Measurements from ENCODE around the gene SLC16A11.

The SLC16A11 gene

DNA sequence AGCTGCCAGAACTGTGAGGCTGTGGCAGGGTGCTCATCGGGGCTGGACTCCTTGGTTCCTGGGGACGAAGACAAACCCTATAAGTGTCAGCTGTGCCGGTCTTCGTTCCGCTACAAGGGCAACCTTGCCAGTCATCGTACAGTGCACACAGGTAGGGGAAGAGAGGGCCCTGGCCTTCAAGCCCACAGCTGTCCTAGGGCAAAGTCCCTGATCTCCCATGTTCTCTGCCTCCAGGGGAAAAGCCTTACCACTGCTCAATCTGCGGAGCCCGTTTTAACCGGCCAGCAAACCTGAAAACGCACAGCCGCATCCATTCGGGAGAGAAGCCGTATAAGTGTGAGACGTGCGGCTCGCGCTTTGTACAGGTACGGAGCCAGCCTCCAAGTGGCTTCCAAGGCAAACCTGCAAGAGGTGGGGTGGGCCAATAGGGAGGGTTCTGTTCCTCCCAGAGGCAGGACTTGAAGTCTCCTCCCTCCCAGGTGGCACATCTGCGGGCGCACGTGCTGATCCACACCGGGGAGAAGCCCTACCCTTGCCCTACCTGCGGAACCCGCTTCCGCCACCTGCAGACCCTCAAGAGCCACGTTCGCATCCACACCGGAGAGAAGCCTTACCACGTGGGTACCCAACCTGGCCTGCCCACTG, 17.3 kb downstream of the SLC16A11 start:
- H3K4me3 ChIP-seq (ENCODE audit: low read depth, low read length): no peak overlapping the region

DNA sequence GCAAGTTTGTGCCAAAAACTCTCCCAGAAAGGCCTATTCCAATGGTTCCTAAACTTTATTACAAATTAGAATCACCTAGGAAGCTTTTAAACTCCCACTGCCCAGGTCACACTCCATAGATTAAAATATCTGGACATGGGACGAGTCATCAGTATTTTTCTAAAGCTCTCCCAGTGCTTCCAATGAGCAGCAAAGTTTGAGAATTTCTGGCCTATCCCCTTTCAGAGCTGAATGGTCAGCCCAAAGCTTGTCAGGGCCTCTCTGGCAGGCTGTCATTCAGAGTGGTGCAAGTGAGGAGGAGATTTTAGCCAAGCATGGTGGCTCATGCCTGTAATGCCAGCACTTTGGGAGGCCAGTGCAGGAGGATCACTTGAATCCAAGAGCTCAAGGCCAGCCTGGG, 18.6 kb downstream of the SLC16A11 start:
- no peak overlapping the region for H3K4me3 ChIP-seq (ENCODE audit: low read depth, low read length)

DNA sequence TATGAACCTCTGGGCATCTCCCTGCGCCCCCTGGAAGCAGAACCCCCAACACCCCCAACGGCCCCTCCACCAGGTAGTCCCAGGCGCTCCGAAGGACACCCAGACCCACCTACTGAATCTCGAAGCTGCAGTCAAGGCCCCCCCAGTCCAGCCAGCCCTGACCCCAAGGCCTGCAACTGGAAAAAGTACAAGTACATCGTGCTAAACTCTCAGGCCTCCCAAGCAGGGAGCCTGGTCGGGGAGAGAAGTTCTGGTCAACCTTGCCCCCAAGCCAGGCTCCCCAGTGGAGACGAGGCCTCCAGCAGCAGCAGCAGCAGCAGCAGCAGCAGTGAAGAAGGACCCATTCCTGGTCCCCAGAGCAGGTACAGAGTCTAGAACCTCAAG, 19.5 kb downstream of the SLC16A11 start:
- H3K4me3 ChIP-seq (ENCODE audit: low read depth, low read length): no peak overlapping the region

DNA sequence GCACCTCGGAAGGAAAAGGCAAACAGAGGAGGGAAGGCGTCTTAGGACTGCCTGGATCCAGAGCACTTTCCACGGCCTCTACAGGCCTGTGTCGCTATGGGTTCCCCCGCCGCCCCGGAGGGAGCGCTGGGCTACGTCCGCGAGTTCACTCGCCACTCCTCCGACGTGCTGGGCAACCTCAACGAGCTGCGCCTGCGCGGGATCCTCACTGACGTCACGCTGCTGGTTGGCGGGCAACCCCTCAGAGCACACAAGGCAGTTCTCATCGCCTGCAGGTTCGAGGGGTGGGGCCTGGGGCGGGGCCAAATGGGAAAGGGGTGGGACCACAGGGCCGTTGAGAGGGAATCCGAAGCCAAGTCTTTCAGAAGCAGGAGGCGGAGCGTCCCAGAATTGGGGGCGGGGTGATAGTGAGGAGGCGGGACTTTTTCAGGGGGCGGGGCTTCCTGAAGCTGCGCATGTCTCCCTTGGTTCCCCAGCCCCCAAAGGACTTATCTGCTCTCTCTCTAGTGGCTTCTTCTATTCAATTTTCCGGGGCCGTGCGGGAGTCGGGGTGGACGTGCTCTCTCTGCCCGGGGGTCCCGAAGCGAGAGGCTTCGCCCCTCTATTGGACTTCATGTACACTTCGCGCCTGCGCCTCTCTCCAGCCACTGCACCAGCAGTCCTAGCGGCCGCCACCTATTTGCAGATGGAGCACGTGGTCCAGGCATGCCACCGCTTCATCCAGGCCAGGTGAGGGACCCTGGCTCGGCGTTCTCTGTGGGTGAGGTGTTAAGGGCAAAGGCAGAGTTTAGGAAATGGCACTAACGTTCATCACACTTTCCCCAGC, 20.1 kb downstream of the SLC16A11 start:
- peak overlapping the region; percentile 9 for H3K4me3 ChIP-seq (ENCODE audit: low read depth, low read length)

DNA sequence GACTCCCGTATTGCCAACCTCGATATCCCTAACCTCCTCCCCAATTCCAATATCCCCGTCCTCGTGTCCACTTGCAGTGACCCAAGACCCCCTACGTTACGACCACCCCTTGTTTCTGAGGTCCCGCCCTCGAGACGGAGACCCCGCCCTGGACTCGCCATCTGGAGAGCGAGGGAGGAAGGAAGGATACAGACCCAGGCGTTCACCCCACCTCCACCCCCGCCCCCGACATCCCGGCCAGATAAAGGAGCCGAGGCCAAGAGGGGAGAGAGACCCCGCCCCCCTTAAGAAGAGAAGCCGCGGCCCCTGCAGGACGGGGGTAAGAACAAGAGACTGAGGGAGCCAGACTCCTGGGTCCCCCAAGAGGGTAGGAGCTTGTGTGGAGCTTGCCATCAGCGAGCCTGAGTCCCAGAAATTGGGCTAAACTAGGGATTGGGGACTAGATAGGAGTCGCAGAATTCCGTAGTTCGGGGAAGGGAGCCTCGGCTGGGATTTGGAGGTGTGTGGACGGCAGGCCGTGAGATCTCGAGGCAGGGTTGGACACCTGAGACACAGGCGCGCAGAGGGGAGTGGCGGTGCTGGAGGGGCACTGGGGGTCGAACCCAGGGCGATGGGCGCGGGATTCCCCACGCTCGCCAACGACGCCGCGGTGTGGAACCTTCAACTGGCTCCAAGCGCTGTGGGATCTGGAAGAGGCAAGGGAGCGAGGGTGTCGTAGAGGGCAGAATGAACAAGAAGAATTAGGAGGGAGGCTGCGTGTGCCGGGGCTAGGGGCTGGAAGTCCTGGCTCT, 20.9 kb downstream of the SLC16A11 start, which contains the start of gene BCL6B:
TSS of gene BCL6B (plus strand) at position 270 of the 791 bp plus-strand sequence. CDS start 622 bp downstream, outside the sequence.
- peak within 1 kb of the TSS; percentile 17 for H3K4me3 ChIP-seq (ENCODE audit: low read depth, low read length)

DNA sequence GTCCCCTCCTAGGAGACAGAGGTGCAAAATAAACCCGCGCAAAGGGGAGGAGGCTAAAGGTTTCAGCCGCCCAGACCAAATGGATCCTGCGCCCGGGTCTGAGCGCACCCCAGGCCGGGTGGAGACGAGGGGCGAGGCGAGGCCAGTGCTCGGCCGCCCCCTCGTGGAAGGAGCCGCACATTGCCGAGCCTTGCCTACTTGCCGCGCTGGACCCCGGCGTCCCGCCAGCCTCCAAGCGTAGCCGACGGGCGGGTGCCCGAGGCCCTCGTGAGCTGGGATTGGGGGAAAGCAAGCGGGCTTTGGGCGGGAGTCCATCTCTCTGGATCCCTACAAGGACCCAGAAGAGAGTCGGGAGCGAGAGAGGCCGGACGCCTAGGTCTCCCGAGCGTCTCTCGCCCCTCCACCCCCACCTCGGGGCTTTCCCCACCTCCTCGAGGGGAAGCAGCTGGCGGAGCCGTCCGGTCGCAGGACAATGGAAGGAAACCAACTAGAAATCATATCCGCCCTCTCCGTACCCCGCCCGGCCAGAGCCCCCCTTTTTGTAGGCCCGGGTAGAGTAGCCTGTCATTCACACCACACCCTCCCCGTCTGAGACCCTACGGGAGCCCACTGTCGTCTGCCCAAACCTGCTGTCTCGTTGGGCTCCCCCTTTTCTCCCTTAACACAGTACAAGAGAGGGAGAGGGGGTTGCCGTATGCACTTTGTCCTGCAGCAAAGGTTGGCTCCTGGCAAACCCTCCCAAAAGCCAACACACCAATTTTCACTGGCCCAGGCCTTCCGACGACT, 21.7 kb downstream of the SLC16A11 start:
- H3K4me3 ChIP-seq (ENCODE audit: low read depth, low read length): peak overlapping the region; percentile 17

DNA sequence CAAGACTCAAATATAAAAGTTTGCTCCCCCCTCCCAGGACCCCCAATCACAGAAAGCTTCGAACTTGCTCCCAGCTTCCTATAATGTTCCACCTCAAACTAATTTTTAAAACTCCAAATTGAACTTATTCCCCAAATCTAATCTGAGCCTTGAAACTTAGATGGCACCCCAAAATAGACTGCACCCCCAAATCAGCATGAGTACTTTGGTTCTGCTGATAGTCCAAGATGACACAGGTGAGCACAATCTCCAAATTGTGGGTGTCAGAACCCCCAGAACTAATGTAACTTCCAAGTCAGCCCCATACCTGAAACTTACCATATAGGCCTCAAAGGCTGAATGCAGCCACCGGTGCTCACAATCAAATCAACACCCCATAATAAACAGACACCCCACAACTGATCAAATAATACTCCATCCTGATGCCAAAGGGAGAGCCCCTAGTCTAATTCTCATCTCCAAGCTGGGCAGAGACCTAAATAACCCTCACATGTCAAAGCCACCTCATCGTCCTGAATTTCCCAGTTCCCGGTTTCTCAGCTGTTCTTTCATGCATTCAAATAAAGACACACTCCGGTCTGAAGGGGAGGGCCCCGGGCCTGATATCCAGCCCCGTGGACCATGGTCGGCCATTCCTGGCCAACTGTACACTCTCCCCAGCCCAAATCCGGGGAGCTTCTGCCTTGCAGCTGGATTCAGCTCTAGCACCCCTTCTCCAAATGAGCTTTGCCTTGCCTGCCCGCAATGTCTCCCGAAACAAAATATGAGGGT, 22.8 kb downstream of the SLC16A11 start:
- no peak overlapping the region for H3K4me3 ChIP-seq (ENCODE audit: low read depth, low read length)

DNA sequence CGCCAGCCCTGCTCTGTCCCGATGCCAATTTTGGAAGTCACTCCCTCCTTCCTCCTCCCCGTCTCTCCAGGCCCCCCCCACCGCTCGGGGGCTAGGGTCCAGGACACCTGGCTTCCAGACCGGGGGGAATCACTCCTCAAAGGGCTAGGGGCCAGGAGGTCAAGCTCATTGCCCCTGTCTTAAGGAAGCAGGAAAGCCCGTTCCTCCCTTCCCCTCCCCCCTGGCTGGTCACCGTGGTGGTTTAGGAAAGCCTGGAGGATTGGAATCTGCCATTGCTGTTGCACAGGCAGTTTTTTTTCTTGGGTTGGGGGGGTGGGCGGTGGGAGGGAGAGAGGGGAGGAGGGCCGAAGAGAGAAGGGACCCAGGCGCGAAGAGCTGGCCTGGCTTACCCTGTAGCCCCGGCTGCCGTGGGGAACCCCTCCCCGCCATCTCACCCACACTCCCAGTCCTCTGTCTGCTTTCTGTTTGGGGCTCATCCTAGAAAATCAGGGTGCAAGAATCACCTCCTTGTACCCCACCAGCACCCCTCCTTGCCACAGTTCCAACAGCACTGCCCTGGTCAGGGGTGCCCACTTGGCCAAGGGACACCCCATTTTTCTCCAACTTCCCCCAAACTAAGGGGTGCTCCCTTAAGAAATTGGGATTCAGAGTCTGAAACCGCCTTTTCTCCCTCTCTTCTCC, 23.9 kb downstream of the SLC16A11 start:
- H3K4me3 ChIP-seq (ENCODE audit: low read depth, low read length): peak overlapping the region; percentile 13

DNA sequence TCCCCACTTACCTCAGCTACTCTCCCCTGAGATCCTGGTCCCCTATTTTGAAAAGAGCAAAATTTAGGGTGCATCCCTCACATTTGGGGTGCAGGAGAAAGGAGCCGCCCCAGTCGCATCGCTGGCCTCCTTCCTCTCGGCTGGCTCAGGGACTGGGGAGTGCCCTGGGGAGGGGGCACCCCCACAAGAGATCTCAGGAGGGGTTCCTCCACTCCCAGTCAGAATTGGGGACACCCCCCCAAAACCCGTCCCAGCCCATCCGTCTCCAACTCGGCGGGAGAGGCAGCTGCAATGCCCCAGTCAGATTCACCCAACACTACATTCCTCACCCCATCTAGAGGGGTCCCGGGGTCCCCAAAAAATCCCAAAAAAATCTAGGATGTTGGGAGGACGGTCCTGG, 24.5 kb downstream of the SLC16A11 start:
- no peak overlapping the region for H3K4me3 ChIP-seq (ENCODE audit: low read depth, low read length)

DNA sequence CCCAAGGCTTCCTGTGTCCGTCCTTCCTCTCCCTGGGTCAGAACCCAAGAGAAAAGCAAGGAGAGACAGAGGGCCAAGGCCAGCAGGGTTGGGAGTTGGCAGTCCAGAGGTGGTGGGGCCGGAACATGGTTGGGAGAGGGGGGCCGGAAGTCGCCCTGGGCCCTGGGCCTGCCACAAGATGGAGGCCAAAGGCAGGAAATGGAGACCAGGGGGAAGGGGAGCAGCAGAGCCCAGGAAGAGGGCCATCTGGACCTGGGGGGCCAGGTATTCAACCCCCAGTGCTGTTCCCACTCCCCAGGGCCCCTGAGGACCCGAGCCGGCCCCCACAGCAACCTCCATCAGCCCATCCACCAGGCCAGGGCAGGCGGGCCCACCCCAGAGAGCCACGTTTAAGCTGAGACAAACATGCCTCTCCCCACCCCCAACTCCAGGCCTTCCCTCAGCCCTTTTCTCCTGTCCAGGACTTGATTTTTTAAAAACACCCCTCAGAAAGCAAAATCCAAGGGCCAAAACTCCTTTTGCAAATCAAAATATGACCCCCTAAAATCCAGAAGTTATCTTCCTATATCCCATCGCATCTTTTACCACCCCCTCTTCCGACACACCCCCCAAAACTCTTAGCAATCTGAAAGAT, 25.4 kb downstream of the SLC16A11 start:
- H3K4me3 ChIP-seq (ENCODE audit: low read depth, low read length): no peak overlapping the region

DNA sequence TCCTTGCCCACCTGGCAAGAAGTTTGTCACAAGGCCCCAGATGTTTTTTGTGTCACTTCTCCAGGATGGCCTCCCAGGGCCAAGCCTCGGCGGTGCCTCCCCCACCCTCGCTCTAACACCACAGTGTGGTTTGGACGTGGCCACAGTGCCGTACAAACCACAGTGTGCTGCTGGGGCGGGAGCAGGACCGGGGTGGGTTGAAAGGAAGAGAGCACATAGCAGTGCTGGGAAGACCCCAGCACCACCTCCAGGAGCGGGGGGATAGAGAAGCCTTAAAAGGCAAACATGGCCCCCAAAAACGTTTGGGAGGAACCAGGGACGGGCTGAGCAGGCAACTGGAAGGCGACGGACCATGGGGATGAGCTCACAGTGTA, 26.1 kb downstream of the SLC16A11 start:
- no peak overlapping the region for H3K4me3 ChIP-seq (ENCODE audit: low read depth, low read length)

DNA sequence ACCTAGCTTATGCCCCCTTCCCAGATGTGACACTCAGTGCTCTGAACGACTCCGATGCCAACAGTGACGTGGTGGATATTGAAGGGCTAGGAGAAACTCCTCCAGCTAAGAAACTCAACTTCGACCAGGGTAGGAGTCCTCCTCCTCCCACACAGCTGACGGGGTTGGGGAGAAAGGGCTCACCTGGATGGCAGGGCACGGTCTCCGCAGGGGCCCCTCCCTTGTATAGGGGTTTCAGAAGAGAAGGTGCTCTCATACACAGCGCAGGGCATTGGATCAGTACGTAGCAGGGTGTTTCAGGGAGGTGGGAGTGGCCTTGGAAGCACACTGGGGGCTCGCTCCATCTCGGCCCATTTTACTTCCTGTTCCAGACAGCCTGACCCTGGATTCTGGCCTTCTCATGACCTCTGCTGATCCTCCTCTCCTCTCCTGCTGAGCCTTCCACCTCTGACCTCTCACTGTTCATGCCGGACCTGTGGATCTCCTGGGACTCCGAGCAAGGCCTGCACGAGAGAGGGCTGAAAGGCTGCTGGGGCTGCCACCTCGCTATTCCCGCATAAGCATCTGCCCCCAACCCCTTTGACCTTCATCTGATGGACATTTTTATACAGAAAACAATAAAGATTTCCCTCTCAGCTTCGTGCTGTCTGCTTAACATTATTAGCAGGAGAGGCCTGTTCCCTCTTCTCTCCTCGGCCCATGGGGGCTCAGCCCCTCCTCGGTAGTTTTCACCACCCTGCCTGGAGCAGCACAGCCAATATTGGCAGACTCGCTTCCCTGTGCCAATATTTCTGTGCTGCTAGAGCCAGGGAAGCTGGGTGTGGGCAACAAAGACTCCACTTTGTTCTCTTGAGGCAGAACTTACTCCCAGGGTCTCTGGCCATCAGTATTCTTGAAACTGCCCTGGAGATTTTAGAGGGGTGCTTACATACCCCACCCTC, 26.7 kb downstream of the SLC16A11 start:
- H3K4me3 ChIP-seq (ENCODE audit: low read depth, low read length): no peak overlapping the region

DNA sequence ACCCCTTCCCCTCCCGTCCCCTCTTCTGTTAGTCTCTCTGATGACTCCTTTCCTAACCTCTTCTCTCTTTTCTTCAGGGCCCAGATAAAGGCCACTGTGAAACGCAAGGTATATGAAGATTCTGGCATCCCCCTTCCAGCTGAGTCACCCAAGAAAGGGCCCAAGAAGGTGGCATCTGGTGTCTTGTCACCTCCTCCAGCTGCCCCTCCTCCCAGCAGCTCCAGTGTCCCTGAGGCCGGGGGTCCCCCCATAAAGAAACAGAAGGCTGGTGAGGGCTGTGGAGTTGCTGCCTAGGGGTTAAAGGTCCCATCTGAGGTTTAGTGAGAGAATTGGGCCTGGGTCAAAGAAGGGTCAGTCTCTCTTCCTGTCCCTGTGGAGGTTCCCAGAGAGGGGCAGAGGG, 27.5 kb downstream of the SLC16A11 start:
- no peak overlapping the region for H3K4me3 ChIP-seq (ENCODE audit: low read depth, low read length)

DNA sequence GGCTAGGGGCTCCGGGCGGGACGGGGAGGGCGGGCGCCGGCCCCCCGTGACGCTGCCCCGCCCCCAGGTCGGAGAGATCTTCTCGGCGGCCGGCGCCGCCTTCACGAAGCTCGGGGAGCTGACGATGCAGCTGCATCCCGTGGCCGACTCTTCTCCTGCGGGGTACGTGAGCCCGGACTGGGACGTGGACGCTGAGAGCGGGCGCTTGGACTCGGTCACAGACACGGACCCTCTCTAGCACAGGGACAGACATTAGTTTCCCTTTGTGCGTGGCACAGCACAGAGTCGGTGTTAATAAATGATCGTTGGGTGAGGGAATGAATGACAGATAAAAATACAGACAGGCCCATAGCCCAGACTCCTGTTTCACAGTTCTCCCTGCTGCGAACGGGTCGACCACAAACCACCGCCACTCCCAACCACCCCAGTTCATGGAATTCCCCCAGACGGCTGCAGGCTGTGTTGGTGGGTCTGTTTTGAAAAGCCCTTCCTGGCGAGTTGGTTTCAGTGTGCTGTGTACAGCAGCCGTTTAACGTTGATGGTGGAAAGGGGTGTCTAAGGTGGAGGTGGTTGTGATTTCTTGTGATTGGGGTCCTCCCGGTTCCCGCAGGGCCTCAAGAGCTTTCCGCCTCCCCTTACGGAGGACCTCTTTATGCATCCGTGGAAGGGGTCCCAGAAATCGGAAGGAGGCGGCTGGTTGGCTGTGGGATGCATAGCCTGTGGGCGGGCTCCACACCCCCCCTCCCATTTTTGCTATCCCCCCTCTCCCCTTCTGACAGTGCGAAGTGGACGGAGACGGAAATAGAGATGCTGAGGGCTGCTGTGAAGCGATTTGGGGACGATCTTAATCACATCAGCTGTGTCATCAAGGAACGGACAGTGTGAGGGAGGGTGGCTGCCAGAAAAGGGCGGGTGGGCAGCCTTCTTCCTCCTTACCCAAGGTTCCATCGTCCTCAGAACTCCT, 28.6 kb downstream of the SLC16A11 start:
- peak overlapping the region; percentile 69 for H3K4me3 ChIP-seq (ENCODE audit: low read depth, low read length)

DNA sequence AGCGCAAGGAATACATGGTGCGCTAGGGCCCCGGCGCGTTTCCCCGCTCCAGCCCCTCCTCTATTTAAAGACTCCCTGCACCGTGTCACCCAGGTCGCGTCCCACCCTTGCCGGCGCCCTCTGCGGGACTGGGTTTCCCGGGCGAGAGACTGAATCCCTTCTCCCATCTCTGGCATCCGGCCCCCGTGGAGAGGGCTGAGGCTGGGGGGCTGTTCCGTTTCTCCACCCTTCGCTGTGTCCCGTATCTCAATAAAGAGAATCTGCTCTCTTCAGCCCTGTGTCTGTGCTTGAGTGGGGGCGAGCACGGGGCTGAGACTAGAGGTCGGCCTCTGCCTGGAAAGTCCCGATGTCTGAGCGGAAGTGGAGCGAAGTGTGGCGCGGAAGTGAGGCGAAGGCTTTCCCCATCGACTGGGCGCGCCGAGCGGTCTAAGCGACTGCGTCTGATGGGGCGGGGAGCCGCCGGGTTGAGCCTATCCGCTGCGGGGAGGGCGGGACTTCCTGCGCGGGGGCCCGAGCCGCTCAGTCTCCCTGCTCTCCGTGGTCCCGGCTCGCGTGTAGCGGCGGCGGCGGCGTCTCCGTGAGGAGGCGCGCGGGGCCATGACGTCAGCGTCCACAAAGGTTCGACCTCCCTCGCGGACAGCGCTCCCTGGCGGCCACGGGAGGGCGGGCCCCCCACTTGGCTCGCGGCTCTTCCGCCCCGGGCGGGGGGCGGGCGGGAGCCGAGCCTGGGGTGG, 29.5 kb downstream of the SLC16A11 start:
- H3K4me3 ChIP-seq (ENCODE audit: low read depth, low read length): peak overlapping the region; percentile 46

DNA sequence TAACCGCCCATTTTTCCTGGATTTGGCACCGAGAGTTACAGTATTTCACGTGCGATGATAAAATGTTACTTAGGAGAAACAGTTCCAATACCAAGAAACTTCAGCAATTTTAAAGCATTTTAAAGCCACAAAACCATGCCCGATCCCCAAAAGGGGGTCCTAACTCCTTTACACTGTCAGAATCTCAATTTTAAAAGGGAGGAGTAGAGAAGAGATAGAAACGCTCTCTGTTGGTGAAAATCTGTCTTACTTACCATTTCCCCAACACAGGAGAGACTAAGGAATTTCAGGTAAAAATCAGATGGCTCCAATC, 32.0 kb downstream of the SLC16A11 start:
- H3K4me3 ChIP-seq (ENCODE audit: low read depth, low read length): peak overlapping the region; percentile 76

All from iPS-11a (cell line).